ENCODE measurements around the gene ZBTB49.

The ZBTB49 gene

DNA sequence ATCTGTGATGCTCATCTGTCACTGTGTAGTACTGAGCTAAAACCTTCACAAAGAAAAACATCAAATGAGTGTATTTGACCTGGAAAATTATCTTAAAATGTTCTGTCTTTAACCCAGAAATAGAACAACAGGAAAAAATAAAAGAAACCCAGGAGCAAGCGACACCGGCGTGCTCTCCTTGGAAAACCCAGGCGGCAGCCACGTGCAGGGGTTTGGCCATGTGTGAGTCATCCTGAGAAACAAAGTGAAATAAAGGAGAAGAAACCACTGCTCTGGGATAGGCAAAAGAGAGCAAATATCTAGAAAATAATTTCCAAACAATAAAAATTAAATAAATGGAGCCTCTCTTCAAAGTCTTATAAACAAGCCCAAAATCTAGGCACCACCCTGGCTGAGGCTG lies 22.1 kb upstream of the ZBTB49 start:
- Mint-ChIP-seq H3K4me1 (ENCODE audit: low read depth) (peaks cover 22% of the 10 kb centered on the region), H3K27me3 (no peaks in the 10 kb centered on the region), H3K4me3 (no peak overlapping the region), H3K9me3 (ENCODE audit: low read depth) (no peaks in the 10 kb centered on the region), H3K36me3 (peaks cover 12% of the 10 kb centered on the region), H3K27ac (no peak overlapping the region)

DNA sequence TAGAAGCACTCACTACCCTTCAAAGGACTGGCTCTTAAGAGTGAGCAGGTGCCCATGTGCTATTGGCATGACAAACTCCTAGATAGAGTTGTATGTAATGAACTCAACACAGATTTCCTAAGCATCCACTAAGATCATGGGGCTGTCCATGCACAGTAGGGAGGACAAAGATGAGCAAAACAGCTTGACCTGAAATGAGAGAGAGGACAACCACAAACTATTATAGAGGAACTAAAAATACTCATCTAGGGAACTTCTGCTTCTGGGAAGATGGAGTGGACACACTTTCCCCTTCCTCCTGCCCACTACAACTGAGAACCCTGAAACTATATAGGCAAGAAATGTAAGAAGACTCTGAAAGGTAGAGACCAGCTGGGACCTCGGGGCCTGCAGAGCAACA lies 21.3 kb upstream of the ZBTB49 start:
- H3K27me3 Mint-ChIP-seq, result no peaks in the 10 kb centered on the region
- H3K36me3 Mint-ChIP-seq, result peaks cover 14% of the 10 kb centered on the region
- no peaks in the 10 kb centered on the region for H3K9me3 Mint-ChIP-seq (ENCODE audit: low read depth)
- H3K4me1 Mint-ChIP-seq (ENCODE audit: low read depth), result peaks cover 22% of the 10 kb centered on the region
- H3K4me3 Mint-ChIP-seq, result peak overlapping the region; percentile 24
- peak overlapping the region; percentile 13 for H3K27ac Mint-ChIP-seq

DNA sequence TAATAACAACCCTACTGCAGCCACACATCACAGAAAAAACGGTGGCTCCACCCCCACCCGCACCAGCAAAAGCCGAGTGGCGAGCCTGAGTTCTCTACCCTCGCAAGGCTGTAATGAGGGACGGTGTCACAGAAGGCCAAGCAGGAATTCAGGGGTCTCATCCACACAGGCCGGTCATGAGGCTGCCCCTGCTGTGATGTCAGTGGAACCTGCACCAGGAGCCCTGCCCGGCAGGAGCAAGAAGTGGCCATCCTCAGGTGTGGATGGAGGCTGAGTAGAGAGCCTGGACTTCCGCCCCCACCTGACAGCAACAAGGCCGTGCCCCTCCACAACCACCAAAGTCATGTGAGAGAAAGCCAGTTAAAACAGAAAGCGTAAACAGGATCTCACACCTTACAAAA lies 20.7 kb upstream of the ZBTB49 start:
- H3K4me3 Mint-ChIP-seq, result peak overlapping the region; percentile 39
- H3K27me3 Mint-ChIP-seq, result no peaks in the 10 kb centered on the region
- peaks cover 22% of the 10 kb centered on the region for H3K4me1 Mint-ChIP-seq (ENCODE audit: low read depth)
- no peaks in the 10 kb centered on the region for H3K9me3 Mint-ChIP-seq (ENCODE audit: low read depth)
- H3K27ac Mint-ChIP-seq, result peak overlapping the region; percentile 35
- H3K36me3 Mint-ChIP-seq, result peaks cover 15% of the 10 kb centered on the region

DNA sequence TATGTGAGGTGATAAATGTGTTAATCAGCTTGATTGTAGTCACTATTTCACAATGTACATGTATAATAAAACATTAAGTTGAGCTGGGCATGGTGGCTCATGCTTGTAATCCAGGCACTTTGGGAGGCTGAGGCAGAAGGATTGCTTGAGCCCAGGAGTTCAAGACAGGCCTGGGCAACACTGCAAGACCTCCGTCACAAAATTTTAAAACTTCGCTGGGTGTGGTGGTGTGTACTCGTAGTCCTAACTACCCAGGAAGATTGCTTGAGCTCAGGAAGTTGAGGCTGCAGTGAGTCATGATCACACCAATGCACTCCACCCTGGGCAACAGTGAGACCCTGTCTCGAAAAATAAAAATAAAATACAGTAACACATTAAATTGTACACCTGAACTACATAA lies 20.2 kb upstream of the ZBTB49 start:
- Mint-ChIP-seq H3K36me3 (peaks cover 18% of the 10 kb centered on the region), H3K27ac (peak overlapping the region; percentile 35), H3K4me3 (peak overlapping the region; percentile 39), H3K4me1 (ENCODE audit: low read depth) (peaks cover 22% of the 10 kb centered on the region), H3K27me3 (no peaks in the 10 kb centered on the region), H3K9me3 (ENCODE audit: low read depth) (no peaks in the 10 kb centered on the region)

DNA sequence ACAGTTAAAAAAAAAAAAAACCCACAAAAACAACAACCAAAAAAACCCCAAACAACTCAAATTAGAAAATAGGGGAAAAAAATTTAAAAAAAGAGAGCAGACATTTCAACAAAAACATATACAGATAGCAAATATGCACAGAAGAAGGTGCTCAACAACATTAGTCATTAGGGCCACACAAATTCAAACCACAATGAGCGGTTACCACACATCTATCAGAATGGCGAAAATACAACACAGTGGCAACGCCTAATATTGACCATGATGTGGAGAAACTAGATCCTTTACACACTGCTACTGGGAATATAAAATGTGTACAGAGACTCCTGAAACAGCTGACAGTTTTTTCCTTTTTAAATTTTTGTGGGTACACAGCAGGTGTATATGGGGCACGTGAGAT lies 19.5 kb upstream of the ZBTB49 start:
- Mint-ChIP-seq H3K4me1 (ENCODE audit: low read depth) (peaks cover 22% of the 10 kb centered on the region), H3K9me3 (ENCODE audit: low read depth) (no peaks in the 10 kb centered on the region), H3K27me3 (no peaks in the 10 kb centered on the region), H3K27ac (peak overlapping the region; percentile 6), H3K4me3 (no peak overlapping the region), H3K36me3 (peaks cover 18% of the 10 kb centered on the region)

DNA sequence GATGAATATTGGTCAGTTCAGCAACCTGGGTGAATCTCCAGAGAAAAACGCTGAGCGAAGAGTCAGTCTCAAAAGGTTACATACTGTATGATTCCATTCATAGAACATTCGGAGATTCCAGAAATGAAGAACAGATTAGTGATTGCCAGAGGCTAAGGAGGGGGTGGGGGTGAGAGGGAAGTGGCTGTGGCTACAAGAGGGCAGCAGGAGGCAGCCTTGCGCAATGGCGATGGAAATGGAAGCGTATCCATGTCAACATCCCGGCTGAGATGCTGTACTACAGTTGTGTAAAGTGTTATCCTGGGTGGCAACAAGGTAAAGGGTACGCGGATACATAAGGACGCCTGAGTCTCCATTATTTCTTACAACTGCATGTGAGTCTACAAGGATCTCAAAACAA lies 18.1 kb upstream of the ZBTB49 start:
- Mint-ChIP-seq H3K27ac (no peak overlapping the region), H3K9me3 (ENCODE audit: low read depth) (no peaks in the 10 kb centered on the region), H3K36me3 (peaks cover 15% of the 10 kb centered on the region), H3K4me3 (no peak overlapping the region), H3K4me1 (ENCODE audit: low read depth) (peaks cover 22% of the 10 kb centered on the region), H3K27me3 (no peaks in the 10 kb centered on the region)

DNA sequence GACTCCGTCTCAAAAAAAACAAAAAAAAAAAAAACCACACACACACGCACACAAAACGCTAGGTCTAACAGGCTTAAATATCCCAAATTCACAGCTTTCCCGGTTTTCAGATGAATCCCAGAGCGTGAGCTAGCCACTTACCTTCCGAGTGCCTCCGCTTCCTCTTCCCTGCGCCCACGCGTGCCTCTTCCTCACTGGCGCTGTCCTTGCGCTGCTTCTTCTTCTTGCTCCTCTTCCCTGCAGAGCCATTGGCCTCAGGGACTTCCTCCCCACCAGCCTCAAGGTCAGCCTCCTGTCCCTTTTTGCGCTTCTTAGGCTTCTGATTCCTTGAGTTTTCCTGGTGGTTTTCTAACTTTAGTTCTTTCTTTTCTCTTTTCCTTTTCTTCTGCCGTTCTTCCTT lies 15.8 kb upstream of the ZBTB49 start:
- no peak overlapping the region for H3K4me3 Mint-ChIP-seq
- H3K4me1 Mint-ChIP-seq (ENCODE audit: low read depth), result peaks cover 16% of the 10 kb centered on the region
- H3K9me3 Mint-ChIP-seq (ENCODE audit: low read depth), result no peaks in the 10 kb centered on the region
- no peaks in the 10 kb centered on the region for H3K27me3 Mint-ChIP-seq
- no peak overlapping the region for H3K27ac Mint-ChIP-seq
- peaks cover 12% of the 10 kb centered on the region for H3K36me3 Mint-ChIP-seq

DNA sequence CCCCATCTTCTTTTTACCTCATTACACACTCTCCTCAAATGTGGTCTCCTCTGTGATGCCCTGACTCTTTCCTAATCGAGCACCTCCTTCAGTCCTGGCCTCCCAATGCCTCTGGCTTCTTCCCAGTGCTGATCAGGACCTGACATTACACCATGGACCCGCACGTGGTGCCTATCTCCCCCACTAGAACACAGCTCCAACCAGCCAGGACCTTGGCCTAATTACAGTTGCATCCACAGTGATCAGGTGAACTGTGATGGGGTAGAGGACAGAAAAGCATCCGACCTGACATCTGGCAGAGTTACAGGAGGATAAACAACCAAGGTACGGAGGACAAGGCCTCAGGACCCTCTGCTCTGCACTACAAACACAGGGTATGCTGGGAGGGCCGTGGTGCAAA lies 12.5 kb upstream of the ZBTB49 start:
- Mint-ChIP-seq H3K27ac (no peak overlapping the region), H3K4me1 (ENCODE audit: low read depth) (peaks cover 3% of the 10 kb centered on the region)

DNA sequence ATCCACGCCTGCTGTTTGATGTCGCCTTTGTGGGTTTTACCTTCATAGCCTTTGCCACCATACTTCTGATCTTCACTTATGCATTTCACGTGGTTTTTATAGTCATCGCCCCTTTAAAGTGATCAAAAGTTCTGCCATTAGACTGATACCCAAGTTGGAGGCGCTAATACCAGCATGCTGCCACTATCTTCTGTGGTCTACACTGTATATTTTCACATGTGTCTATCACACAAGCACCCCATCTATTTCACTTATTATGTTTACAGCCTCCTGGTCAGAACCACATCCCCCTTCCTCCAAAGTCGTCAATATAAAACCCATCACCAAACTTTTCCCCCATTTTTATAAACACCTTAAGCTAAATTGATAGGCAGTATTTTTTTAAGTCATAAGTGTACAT lies 8.3 kb upstream of the ZBTB49 start:
- Mint-ChIP-seq H3K4me1 (ENCODE audit: low read depth) (peaks cover 9% of the 10 kb centered on the region), H3K36me3 (peaks cover 8% of the 10 kb centered on the region), H3K27ac (no peak overlapping the region), H3K4me3 (no peak overlapping the region), H3K27me3 (no peaks in the 10 kb centered on the region), H3K9me3 (ENCODE audit: low read depth) (no peaks in the 10 kb centered on the region)

More for the DNA sequence above, 12.5 kb upstream of the ZBTB49 start:
- Mint-ChIP-seq H3K36me3 (peaks cover 9% of the 10 kb centered on the region), H3K27me3 (no peaks in the 10 kb centered on the region), H3K9me3 (ENCODE audit: low read depth) (no peaks in the 10 kb centered on the region), H3K4me3 (no peak overlapping the region)

DNA sequence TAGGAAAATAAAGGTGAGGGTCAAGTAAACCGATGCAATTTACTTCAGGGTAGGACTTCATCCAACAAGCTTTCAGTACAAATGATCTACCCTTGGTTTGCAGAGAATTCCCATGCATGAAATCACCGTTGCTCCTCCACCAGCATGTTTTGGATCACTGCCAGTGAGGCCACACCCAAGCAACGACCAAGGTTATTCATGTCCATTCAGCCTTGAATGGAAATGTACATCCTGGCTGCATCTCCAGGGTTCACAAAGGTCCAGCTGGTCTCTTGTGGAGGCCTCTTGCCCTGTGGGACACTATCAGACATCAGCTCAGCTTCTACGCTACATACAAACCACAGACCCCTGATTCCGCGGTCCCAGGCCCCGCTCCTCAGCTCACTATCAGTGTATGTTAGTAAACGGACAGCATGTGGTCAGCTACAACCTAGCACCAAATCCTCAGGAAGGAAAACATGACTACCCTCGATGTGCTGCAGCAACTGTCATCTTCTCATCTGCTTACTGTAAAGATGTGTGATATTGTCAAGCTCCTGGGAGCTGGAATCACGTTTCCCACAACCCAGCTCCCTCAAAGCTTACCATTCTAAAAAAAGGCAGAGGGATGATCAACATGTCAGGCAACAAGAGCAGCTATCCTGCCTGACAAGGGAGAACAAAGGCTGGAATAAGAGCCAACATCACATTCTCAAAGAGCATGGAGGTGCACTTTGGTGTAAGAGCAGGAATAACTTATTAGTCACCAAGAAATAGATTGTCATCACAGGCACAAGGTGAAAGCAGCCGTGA lies 5.0 kb upstream of the ZBTB49 start:
- Mint-ChIP-seq H3K9me3 (ENCODE audit: low read depth) (no peaks in the 10 kb centered on the region), H3K4me3 (no peak overlapping the region), H3K4me1 (ENCODE audit: low read depth) (peaks cover 30% of the 10 kb centered on the region), H3K27me3 (no peaks in the 10 kb centered on the region), H3K27ac (peak overlapping the region; percentile 25), H3K36me3 (peaks cover 8% of the 10 kb centered on the region)

DNA sequence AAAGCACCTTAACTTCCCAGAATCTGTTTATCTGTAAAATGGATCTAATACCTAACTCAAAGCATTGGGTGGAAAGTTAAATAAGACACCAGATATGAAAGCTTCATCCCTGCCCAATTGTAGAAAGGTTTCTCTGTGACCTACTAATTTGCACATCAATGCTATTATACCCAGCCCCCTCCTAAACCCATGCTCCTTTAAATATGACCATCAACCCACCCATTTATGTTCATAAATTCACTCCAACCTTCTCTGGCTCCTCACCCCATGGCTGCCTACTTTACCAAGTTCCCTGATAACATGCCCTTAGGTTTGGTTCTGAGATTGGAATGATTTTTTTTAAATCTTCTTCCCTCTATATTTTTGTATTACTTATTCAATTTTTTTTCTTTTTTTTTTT lies 2.0 kb upstream of the ZBTB49 start:
- Mint-ChIP-seq H3K9me3 (ENCODE audit: low read depth) (no peaks in the 10 kb centered on the region), H3K27me3 (no peaks in the 10 kb centered on the region), H3K36me3 (peaks cover 10% of the 10 kb centered on the region), H3K4me1 (ENCODE audit: low read depth) (peaks cover 46% of the 10 kb centered on the region), H3K27ac (no peak overlapping the region), H3K4me3 (peak overlapping the region; percentile 78)

DNA sequence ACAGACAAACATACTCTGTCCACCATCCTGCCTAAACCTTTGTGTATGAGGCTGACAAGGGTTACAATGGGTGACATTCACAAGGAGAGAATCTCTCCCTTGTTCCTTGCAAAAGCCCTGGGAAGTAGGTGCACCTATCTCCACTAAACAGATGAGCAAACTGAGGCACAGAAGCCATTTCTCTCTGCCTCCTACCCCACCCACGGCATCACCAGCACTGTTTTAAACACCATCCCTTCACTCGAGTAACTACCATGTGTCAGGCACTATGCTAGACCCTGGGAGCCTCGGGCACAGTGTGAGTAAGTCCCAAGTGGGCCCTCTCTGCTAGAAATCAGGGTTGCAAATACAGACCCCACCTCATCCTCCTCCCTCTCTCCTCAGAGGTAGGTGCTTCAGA lies 996 bp upstream of the ZBTB49 start:
- Mint-ChIP-seq H3K27ac (peak overlapping the region; percentile 81), H3K4me1 (ENCODE audit: low read depth) (peaks cover 51% of the 10 kb centered on the region), H3K36me3 (peaks cover 11% of the 10 kb centered on the region), H3K27me3 (no peaks in the 10 kb centered on the region), H3K4me3 (peak overlapping the region; percentile 95), H3K9me3 (ENCODE audit: low read depth) (no peaks in the 10 kb centered on the region)

DNA sequence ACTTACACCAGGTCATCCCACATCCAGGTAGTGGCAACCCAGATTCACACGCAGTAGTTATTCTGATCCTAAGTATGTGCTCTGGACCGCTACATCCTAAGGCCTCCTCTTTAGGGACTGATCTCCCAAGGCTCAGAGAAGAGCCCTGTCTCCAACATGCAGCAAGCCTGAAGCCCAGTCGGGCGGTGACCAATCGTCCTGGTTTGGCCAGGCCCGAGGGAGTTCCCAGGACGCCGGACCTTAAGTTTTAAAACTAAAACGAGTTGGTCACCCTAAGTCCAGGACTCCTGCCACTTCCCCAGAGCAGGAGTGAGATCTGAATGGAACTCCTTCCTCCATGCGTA lies 482 bp upstream of the ZBTB49 start:
- Mint-ChIP-seq H3K27me3 (no peaks in the 10 kb centered on the region), H3K4me3 (peak overlapping the region; percentile 95), H3K36me3 (peaks cover 11% of the 10 kb centered on the region), H3K9me3 (ENCODE audit: low read depth) (no peaks in the 10 kb centered on the region), H3K4me1 (ENCODE audit: low read depth) (peaks cover 52% of the 10 kb centered on the region), H3K27ac (peak overlapping the region; percentile 81)

DNA sequence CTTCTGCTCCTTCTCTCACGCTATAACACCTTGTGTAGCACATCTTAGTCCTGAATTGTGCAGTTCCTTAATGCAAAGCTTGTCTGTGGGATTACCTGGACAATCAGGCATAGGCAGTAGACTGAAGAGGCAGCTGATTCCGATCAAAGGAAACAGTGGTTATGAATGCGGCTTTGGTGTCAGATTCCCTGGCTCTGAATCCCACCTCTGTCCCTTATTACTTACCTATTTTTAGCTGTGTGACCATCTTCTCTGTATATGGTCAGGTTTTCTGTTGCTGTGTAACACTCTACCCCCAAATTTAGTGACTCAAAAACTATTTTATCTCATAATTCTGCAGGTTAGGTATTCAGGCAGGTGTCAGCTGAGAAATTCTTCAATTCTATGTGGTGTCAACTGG lies 3.2 kb downstream of the ZBTB49 start:
- Mint-ChIP-seq H3K36me3 (peaks cover 11% of the 10 kb centered on the region), H3K27ac (no peak overlapping the region), H3K4me1 (ENCODE audit: low read depth) (peaks cover 58% of the 10 kb centered on the region), H3K9me3 (ENCODE audit: low read depth) (no peaks in the 10 kb centered on the region), H3K27me3 (no peaks in the 10 kb centered on the region), H3K4me3 (no peak overlapping the region)

DNA sequence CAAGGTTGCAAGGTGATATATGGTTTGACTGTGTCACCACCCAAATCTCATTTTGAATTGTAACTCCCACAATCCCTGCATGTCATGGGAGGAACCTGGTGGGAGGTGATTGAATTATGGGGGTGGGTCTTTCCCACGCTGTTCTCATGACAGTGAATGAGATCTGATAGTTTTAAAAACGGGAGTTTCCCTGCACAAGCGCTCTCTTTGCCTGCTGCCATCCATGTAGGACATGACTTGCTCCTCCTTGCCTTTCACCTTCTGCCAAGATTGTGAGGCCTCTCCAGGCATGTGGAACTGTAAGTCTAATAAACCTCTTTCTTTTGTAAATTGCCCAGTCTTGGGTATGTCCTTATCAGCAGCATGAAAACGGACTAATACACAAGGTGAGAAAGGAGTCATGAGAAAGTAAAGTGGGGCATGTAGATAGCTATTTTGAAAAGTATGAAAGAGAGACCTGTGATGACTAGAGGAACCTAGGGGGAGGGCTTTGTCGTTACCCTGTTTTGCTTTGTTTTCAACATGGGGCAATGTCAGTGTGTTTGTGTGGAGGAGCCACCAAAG lies 6.3 kb downstream of the ZBTB49 start:
- H3K27me3 Mint-ChIP-seq, result no peaks in the 10 kb centered on the region
- peaks cover 51% of the 10 kb centered on the region for H3K4me1 Mint-ChIP-seq (ENCODE audit: low read depth)
- H3K36me3 Mint-ChIP-seq, result peaks cover 11% of the 10 kb centered on the region
- H3K4me3 Mint-ChIP-seq, result no peak overlapping the region
- H3K9me3 Mint-ChIP-seq (ENCODE audit: low read depth), result no peaks in the 10 kb centered on the region
- no peak overlapping the region for H3K27ac Mint-ChIP-seq

DNA sequence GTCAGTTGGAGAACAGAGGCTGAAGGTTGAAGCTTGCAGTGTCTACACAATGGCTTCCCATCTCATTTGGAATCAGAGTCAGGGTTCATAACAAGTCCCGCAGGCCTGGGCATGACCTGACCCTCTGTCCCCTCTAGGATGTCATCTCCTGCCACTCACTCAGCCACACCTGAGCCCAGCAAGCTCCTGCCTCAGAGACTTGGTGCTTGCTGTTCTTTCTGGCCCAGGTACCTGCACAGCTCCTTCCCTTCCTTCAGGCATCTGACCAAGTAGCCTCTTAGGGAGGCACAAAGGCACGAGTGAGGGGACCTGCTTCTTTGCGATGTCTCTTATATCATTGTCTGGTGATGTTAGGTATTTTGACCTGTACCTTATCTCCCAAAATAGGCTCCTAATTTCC lies 9.0 kb downstream of the ZBTB49 start:
- no peaks in the 10 kb centered on the region for H3K9me3 Mint-ChIP-seq (ENCODE audit: low read depth)
- H3K4me1 Mint-ChIP-seq (ENCODE audit: low read depth), result peaks cover 40% of the 10 kb centered on the region
- H3K4me3 Mint-ChIP-seq, result no peak overlapping the region
- H3K27me3 Mint-ChIP-seq, result no peaks in the 10 kb centered on the region
- H3K36me3 Mint-ChIP-seq, result peaks cover 6% of the 10 kb centered on the region
- H3K27ac Mint-ChIP-seq, result no peak overlapping the region

Measured in activated naive CD8-positive, alpha-beta T cell (primary cell).